ENCODE results near the gene PLB1.

Gene PLB1

DNA sequence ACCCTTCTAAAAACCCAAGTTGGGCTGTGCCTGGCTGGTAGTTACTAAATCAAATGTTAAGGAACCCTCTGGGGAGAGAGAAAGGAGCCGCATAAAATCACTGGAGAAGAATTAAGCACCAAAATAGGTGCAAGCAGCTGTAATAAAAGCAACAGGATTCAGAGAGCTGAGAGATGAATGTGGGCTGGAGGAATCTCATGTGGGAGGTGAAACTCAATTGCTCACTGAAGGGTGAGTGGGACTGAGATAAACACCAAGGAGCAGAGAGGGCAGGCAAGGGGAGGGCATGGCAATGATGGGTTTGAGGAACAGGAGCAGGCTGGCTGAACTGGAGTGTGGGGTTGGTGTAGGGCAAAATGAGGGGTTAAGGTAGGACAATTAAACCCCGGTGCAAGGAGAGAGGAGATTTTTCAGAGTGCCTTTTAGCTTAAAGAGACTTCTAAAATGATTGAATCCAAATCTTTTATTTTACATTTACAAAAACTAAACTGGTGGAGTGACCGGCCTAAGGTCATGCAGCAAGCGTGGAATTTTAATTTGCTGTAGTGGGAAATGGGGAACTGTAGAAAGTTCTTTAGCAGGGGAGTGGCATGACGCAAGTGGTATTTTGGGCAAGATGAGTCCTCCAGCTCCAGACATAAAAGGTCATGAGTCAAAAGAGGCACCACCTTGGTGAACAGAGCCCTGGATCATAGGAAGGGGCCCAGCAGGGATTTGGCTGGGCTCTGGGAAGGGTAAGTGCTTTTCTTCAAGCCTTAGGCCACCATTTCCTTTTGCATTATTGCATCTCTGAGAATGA, 10.5 kb downstream of the PLB1 start:
- peak; percentile 57 to 84 for DNase-seq

DNA sequence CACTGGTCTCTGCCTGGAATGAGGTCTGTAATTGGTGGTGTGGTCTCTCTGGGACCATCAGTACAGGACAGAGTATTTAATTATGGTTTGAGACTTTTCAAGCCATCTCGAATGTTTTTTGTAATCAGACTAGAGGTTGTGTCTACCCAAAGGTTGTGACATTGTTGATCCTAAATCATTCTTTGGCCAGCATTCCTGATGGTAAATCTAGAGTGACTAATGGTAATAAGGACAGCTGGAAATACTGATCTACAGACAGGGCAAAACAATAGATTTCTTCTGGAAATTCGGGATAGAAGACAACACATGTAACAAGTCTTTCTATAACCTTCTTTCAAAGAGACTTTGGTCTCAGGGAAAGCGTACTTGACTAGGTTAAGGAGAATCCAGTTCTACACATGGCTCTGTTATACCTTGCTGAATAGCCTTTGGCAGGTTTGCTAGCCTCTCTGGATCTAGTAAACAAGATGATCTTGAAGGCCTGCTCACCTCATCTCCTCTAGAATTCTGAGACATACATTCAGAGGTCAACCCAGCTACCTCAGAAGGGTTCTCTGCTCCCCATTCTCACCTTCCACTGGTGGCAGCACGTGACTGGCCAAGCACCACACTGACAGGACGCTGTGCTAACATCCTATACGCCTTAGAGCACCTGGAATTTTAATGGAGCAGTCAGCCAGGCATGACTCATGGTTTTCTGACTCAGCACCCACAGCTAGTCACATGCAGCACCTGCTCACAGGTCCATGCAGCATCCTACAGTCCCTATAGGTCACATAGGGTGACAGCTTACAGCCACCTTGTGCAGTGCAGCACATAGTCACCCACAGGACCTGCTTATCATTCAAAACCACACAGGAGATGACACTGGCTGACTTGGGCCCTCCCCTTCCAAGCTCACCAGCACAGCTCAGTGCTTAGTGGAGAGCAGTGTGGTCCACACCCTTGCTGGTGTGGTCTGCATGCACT, 12.2 kb downstream of the PLB1 start:
- no peak for DNase-seq

- DNase-seq: no peak
Observed at GRCh38 chr2:28509361-28509760, 13.5 kb downstream of the PLB1 start.

DNA sequence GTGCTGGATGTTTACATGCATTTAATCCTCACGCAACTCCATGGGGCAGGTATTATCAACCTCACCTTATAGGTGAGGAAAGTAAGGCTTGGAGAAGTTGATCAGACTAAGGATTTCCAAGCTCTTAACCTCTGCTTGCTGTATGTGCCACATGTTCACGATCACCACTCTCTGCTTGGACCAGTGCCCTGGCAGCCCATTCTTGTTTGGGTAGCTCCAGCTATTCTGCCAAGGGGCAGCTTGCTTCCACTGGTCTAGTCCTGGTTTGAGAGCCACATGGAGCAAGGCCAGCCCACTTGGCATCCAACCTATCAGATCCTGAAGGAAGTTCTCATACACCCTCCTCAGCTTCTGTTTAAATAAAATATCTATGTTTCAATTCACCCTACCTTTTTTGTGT, 14.3 kb downstream of the PLB1 start:
- no peak for DNase-seq

DNA sequence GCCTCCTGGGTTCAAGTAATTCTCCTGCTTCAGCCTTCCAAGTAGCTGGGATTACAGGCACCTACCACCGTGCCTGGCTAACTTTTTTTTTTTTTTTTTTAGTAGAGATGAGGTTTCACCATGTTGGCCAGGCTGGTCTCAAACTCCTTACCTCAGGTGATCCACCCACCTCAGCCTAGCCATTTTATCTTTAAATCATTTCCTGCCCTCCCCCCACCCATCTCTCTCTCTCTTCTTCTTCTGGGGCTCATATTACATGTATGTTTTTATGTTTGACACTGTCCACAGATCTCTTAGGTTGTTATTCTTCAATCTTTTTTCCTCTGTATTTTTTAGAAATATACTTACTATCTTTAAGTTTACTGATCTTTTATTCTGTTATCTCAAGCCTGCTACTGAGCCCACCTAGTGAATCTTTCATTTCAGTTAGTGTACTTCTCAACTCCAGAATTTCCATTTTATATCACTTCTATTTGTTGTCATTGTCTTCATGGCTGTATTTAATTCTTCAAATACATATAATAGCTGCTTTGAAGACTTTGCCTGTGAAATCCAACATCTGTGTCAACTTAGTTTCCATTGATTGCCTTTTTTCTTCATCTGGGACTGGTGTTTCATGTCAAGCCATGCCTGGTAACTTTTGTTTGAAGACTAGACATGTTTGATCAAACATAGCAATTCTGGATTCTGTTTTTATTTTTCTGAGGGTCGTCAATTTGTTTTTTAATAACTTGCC, 16.2 kb downstream of the PLB1 start:
- no peak for DNase-seq

GRCh38 chr2:28512607-28512965, 16.7 kb downstream of the PLB1 start:
- DNase-seq: no peak

DNA sequence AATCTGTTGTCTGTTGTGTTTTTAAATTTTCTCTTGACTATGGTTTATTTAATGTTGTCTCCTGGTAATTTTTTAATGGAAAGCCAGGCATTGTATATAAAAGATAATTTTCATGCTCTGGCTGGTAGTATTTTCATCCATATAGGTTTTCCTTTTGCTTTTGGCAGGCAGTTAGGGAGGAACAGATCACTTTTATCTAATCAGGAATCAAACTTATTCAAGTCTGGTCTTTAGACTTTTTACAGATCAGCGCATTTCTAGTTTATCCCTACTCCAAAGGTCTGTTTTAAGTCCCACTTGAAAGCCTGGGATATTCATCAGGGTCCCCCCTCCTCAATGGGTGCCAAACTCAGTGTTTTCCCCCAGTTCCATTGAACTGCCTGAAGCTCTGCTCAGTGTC, 17.2 kb downstream of the PLB1 start:
- DNase-seq: no peak

- no peak for DNase-seq
Observed at GRCh38 chr2:28515176-28515751, 19.4 kb downstream of the PLB1 start.

GRCh38 chr2:28516430-28516829, 20.6 kb downstream of the PLB1 start:
- no peak for DNase-seq

DNA sequence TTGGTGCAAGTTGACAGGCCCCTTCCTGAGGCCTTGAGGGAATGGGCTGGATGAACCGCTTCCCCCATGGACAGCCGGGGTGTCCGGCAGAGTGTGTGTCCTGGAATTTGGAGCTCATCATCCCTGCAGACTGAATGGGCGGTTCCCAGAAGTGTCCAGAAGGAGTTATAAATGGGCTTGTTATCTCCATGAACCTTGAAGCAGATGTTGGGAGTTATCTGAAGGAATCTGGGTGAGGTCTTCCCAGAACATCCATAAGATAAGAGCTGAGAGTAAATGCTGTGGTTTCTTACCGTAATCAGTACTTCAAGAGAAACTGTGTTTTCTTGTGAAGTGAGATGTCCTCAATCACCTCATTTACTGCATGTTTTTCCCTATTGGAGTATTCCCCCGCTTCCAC, 21.1 kb downstream of the PLB1 start:
- DNase-seq: no peak

DNA sequence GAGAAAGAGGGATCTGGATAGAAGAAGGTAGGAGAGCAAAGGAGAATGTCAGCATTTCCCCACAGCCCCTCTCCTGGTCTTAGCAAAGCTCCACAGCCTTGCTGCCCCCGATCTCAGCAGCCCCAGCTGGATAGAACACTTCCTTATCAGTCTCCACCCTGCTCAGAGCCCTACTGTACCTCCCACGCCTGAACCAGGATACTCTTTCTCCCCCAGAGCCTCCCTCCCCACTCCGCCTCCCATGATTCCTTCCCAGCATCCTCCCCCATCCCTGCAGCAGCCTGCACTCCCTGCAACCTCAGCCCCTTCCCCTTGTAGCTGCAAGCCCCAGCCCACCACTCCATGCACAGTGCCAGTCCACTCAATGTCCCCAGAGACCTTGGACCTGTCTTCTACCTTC, 25.8 kb downstream of the PLB1 start:
- no peak for DNase-seq

DNA sequence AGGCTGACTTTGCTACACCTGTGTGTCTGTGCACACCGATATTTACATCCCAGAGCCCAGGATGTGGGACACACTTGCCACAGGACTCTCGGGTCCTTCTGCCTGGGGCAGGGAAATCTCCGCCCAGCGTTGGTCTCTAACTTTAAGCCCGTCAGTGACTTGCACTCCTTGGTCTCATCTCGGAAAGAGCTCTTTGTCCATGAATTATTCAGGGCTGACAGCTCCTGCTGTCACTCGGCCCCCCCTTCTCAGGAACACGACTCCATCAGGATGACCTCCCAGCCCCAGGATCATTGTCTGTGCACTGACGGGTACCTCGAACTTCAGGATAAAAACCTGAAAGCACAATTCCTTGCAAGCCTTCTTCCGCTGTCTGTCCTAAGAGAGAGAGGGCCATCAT, 26.6 kb downstream of the PLB1 start:
- no peak for DNase-seq

DNA sequence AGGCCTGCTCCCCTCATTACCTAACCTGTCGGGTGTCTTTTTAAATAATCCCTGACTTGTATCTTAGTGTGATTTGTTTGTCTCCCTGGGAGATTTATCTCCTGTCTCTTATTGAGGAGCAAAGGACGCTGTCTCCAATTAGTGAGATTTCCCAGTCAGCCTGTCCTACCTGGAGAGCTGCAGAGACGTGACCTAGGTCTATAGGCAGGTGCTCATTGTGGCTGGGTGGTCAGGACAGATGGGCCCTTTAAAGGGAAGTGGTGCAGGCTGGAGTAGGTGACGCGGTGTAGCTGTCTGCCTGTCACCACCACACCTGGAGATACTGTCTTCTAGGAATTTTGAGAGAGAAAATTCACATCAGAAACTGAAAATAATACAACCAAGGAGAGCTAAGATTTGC, 28.0 kb downstream of the PLB1 start:
- DNase-seq: no peak

DNA sequence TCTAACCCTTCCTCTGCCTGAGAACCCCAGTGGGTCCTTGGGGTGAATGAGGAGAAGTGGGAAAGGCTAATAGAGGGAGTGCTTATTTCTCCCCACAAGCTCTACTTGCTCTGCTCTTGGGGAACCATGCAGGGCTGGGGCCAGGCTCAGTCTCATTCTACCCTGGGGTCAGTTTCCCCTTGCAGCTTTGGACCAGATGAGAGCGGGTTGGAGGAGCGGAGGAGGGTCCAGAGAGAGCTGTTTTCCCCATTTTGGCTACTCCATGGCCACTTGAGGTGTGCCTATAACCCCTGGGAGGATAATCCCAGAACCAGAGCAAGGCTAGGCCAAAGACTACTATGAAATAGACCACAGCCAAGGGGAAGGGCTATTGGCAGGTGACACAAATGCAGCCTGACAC, 29.6 kb downstream of the PLB1 start:
- no peak for DNase-seq

DNA sequence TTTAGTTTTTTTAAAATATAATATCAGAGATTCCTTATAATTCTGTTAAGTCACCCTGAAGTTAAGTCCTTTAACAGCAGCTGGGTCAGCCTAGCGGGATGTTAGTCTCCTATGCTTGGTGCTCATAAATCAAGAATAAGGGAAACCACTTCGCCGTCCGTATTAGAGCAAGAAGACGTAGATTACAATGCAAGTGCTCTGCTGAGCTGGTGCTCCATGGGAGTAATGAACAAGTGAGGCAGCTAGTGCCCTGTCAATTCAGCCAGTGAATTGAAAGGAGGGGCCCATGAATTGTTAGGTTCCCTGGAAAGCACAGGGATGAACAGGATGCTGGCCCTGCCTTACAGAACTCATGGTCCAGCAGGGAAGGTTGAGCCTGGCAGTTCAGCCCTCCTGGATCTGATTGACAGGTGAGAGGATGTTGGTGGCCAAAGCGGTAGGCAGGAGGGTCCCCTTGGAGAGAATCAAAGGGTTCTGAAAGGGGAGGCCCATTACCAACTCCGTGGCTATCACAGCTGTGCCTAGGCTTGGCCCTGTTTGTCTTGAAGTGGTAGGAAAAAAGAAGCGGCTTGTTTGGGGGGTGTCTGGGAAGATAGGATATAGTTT, 30.8 kb downstream of the PLB1 start:
- no peak for DNase-seq

GRCh38 chr2:28527196-28527595, 31.3 kb downstream of the PLB1 start:
- no peak for DNase-seq

- no peak for DNase-seq
Observed at GRCh38 chr2:28528206-28528605, 32.3 kb downstream of the PLB1 start.

- DNase-seq: peak in 1 of 2 donors; percentile 11
Observed at GRCh38 chr2:28530782-28531181, 34.9 kb downstream of the PLB1 start.

DNA sequence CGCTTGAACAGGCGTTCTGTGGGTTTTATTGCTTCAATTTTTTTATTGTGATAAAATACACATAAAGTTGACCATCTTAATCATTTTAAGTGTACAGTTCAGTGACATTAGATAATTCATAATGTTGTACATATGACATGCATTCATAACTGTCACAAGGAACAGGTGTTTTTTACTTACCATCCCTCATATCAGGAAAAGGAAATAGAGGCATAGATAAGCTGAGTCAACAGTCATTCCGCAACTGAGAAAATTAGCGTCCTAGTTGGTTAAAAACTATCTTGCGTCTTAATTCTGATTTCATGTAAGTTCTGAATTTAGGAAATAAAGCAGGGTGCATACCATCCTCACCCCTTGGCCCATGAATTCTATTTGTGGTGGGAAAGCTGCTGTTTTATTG, 36.5 kb downstream of the PLB1 start:
- DNase-seq: no peak

GRCh38 chr2:28533044-28533680, 37.3 kb downstream of the PLB1 start:
- no peak for DNase-seq

DNA sequence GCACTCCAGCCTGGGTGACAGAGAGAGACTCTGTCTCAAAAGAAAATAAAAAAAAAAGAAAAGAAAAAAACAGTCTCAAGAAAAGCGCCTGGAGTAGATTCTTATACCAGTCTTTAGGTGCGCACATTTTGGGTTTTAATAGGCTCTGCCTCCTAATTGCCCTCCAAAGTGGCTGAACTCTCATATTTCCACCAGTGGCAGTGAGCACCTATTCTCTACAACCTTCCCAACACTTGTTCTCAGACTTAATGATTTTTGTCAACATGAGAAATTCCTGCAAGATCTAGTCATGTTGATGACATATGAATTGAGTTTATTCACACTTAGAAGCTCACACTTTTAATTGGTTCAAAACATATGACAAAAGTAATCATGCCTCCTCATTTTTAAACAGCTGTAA, 39.0 kb downstream of the PLB1 start:
- DNase-seq: no peak

DNA sequence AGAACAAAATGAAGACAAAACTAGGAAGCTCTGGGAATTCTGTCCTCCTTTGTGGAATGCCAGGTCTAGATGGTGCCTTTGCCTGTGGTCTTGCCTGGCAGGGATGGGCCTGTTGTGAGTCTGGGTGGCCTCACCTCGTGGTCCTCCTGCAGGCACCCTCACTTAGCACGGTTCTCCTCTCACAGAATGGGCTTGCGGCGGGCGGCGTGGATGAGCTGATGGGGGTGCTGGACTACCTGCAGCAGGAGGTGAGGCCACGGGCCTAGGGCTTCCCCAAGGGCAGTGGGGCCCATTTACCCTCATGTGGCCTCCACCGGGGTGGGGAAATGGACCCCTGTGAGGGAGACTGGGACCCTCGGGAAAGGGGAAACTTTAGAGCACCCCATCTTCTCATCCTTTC, 42.3 kb downstream of the PLB1 start:
- no peak for DNase-seq
